Measurements from ENCODE around the gene FAM53B. TPM values are rescaled to one million over a fixed set of nuclear protein-coding genes. Genes with fewer than 3 reads are reported as not detected.

The FAM53B gene
- total RNA-seq, 2 experiments from 2014 or later = 33.5 to 45.5 TPM

- Mint-ChIP-seq H3K9me3 (ENCODE audit: low read depth) (no peaks in the 10 kb centered on the region), H3K27me3 (no peaks in the 10 kb centered on the region), H3K4me3 (no peak overlapping the region), H3K4me1 (peaks cover 75% of the 10 kb centered on the region), H3K27ac (peak overlapping the region; percentile 45), H3K36me3 (peaks cover 2% of the 10 kb centered on the region)
- ATAC-seq = no peak
- CTCF ChIA-PET = interaction anchor here (4.3 kb wide), 1 partner anchor 97 kb away, joined by 28 read pairs; no protein-coding TSS in a partner anchor
- no peak for DNase-seq
Observed at GRCh38 chr10:124644236-124644635, 99.9 kb downstream of the FAM53B start.

GRCh38 chr10:124643330-124644009 is 100.7 kb downstream of the FAM53B start:
- DNase-seq (no peak), ATAC-seq (no peak)
- Mint-ChIP-seq H3K4me3 (no peak overlapping the region), H3K36me3 (peaks cover 2% of the 10 kb centered on the region), H3K9me3 (ENCODE audit: low read depth) (no peaks in the 10 kb centered on the region), H3K4me1 (peaks cover 67% of the 10 kb centered on the region), H3K27ac (no peak overlapping the region), H3K27me3 (no peaks in the 10 kb centered on the region)
- CTCF ChIA-PET = interaction anchor here (0.9 to 4.3 kb wide), 3 partner anchors 11 to 98 kb away, joined by 3 to 28 read pairs (median 4); no protein-coding TSS in a partner anchor

GRCh38 chr10:124642088-124642710 is 102.0 kb downstream of the FAM53B start:
- CTCF ChIA-PET = interaction anchor here (0.9 to 4.3 kb wide), 2 partner anchors 10 to 99 kb away, joined by 3 to 28 read pairs; no protein-coding TSS in a partner anchor
- Mint-ChIP-seq H3K27ac (no peak overlapping the region), H3K9me3 (ENCODE audit: low read depth) (no peaks in the 10 kb centered on the region), H3K4me3 (no peak overlapping the region), H3K36me3 (peaks cover 6% of the 10 kb centered on the region), H3K27me3 (no peaks in the 10 kb centered on the region), H3K4me1 (peaks cover 65% of the 10 kb centered on the region)
- ATAC-seq = no peak
- no peak for DNase-seq

GRCh38 chr10:124641282-124642087 is 102.7 kb downstream of the FAM53B start:
- peaks cover 65% of the 10 kb centered on the region for H3K4me1 Mint-ChIP-seq
- no peak overlapping the region for H3K4me3 Mint-ChIP-seq
- H3K27ac Mint-ChIP-seq = peak overlapping the region; percentile 64
- DNase-seq (peak; percentile 56), ATAC-seq (peak; percentile 68)
- H3K36me3 Mint-ChIP-seq = peaks cover 6% of the 10 kb centered on the region
- H3K27me3 Mint-ChIP-seq = no peaks in the 10 kb centered on the region
- CTCF ChIA-PET = no interaction called here
- no peaks in the 10 kb centered on the region for H3K9me3 Mint-ChIP-seq (ENCODE audit: low read depth)

DNA sequence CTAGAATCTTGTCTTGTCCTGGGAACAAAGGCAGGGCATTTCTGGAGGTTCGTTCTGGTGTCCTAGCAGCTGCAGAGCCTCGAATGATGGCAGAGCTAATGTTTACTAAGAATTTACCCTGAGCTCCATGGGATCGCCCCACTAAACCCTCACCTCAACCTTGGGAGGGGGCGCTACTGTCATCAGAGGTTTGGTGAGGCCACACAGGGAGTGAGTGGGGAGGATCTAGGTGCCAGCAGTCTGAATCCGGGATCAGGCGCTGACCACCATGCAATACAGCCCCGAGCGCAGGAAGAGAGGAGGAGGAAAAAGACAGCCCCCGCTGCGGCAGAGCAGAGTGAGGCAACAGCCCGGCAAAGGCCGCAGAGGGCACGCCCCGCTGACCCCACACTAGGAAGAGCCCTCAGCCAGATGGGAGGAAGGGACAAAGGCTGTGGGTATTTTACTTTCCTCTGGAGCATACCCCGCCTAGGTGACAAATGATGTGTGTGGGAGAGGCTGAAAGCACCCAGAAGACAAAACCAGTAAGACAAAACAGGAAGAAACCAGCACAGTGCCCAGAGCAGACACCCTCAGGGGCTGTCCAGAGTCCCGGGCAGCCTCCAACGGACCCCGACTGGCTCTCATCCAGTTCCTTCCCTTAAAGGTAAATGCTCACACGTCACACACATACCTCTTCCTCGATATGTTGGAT is 103.5 kb downstream of the FAM53B start:
- H3K9me3 Mint-ChIP-seq (ENCODE audit: low read depth) = no peaks in the 10 kb centered on the region
- CTCF ChIA-PET = interaction anchor here (1.0 kb wide), 1 partner anchor 13 kb away, joined by 5 read pairs; no protein-coding TSS in a partner anchor
- peaks cover 10% of the 10 kb centered on the region for H3K36me3 Mint-ChIP-seq
- H3K4me3 Mint-ChIP-seq = no peak overlapping the region
- no peak for DNase-seq
- no peaks in the 10 kb centered on the region for H3K27me3 Mint-ChIP-seq
- no peak for ATAC-seq
- peaks cover 64% of the 10 kb centered on the region for H3K4me1 Mint-ChIP-seq
- H3K27ac Mint-ChIP-seq = peak overlapping the region; percentile 64

DNA sequence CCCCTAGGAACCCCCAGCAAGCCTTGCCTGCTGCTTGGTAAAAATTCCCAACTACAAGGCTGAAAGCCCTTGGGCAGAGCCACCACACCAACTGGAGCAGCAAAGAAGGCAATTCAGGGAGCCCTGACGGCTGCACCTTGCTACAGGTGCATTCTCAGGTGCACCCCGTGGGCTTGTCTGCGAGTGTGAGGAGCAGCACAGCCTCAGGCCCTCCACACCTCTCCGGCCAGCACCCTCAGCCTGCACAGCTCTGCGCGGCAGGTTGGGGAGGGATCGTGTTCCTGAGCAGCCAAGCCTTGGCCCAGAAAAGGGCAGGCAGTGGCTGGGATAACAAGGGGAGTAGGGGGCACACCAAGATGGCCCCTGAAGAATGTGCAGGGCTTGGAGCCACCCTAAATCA is 104.1 kb downstream of the FAM53B start:
- H3K4me1 Mint-ChIP-seq = peaks cover 61% of the 10 kb centered on the region

DNA sequence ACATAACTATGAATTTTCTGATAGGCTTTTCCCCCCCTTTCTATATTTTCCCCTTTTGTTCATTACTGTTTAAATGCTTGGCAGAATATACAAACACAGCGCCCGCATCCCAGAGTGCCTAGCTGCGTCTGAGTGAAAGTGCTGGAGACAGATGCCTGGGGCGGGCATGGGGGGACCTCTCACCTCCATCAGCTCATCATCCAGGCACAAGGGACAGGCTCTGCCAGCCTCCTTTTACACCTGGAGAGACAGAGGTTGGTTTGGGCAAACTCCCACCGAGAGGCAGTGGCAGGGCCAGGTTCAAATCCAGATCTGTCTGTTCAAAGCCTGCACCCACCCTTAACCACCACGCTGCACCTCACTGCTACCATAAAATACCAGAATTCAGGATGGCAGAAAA is 104.5 kb downstream of the FAM53B start:
- ATAC-seq (no peak), DNase-seq (no peak)
- Mint-ChIP-seq H3K36me3 (peaks cover 18% of the 10 kb centered on the region), H3K4me1 (peaks cover 59% of the 10 kb centered on the region), H3K27ac (no peak overlapping the region), H3K9me3 (ENCODE audit: low read depth) (no peaks in the 10 kb centered on the region), H3K27me3 (no peaks in the 10 kb centered on the region), H3K4me3 (no peak overlapping the region)
- CTCF ChIA-PET = interaction anchor here (0.8 to 1.0 kb wide), 2 partner anchors 12 to 49 kb away, joined by 4 to 5 read pairs; no protein-coding TSS in a partner anchor

More for the DNA sequence above, 104.1 kb downstream of the FAM53B start:
- no peak overlapping the region for H3K4me3 Mint-ChIP-seq
- DNase-seq (no peak), ATAC-seq (no peak)
- no peaks in the 10 kb centered on the region for H3K9me3 Mint-ChIP-seq (ENCODE audit: low read depth)
- CTCF ChIA-PET = interaction anchor here (0.8 to 1.0 kb wide), 2 partner anchors 13 to 49 kb away, joined by 4 to 5 read pairs; no protein-coding TSS in a partner anchor
- H3K36me3 Mint-ChIP-seq = peaks cover 16% of the 10 kb centered on the region
- no peaks in the 10 kb centered on the region for H3K27me3 Mint-ChIP-seq
- H3K27ac Mint-ChIP-seq = no peak overlapping the region

- ATAC-seq = no peak
- H3K27me3 Mint-ChIP-seq = no peaks in the 10 kb centered on the region
- H3K9me3 Mint-ChIP-seq (ENCODE audit: low read depth) = no peaks in the 10 kb centered on the region
- H3K4me3 Mint-ChIP-seq = no peak overlapping the region
- no peak for DNase-seq
- CTCF ChIA-PET = interaction anchor here (0.8 kb wide), 1 partner anchor 50 kb away, joined by 4 read pairs; no protein-coding TSS in a partner anchor
- no peak overlapping the region for H3K27ac Mint-ChIP-seq
- H3K4me1 Mint-ChIP-seq = peaks cover 55% of the 10 kb centered on the region
- H3K36me3 Mint-ChIP-seq = peaks cover 22% of the 10 kb centered on the region
Observed at GRCh38 chr10:124639206-124639605, 105.0 kb downstream of the FAM53B start.

DNA sequence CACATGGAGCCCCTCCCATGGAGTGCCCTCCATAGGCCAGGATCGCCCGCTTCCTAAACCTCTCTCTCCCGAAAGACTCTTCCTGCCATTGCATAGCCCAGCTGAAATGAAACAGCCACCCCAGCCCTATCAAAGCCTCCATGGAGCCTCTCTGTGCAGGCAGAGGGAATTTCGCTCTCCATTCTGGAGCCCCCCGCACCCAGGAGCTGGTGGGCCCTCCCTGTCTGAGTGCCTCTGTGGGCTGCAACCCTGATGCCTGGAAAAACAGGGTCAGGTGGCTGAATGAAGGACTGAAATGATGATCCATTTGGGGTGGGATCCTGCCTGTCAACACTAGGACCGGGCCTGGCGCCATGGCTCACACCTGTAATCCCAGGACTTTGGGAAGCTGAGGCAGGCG is 106.4 kb downstream of the FAM53B start:
- Mint-ChIP-seq H3K36me3 (peaks cover 29% of the 10 kb centered on the region), H3K4me3 (no peak overlapping the region), H3K27ac (no peak overlapping the region), H3K27me3 (no peaks in the 10 kb centered on the region), H3K4me1 (peaks cover 56% of the 10 kb centered on the region), H3K9me3 (ENCODE audit: low read depth) (no peaks in the 10 kb centered on the region)
- CTCF ChIA-PET = interaction anchor here (0.9 to 2.1 kb wide), 6 partner anchors 10 to 81 kb away, joined by 3 to 8 read pairs (median 4); no protein-coding TSS in a partner anchor
- DNase-seq = no peak
- ATAC-seq = no peak

GRCh38 chr10:124637091-124637700 is 107.0 kb downstream of the FAM53B start:
- DNase-seq (no peak), ATAC-seq (no peak)
- Mint-ChIP-seq H3K9me3 (ENCODE audit: low read depth) (no peaks in the 10 kb centered on the region), H3K36me3 (peaks cover 28% of the 10 kb centered on the region), H3K4me1 (peaks cover 52% of the 10 kb centered on the region), H3K27me3 (no peaks in the 10 kb centered on the region), H3K27ac (no peak overlapping the region), H3K4me3 (no peak overlapping the region)
- CTCF ChIA-PET = interaction anchor here (0.9 to 2.1 kb wide), 7 partner anchors 9 to 82 kb away, joined by 3 to 8 read pairs (median 3); no protein-coding TSS in a partner anchor

GRCh38 chr10:124636271-124636995 is 107.7 kb downstream of the FAM53B start:
- peak overlapping the region; percentile 46 for H3K27ac Mint-ChIP-seq
- ATAC-seq = peak; percentile 35
- H3K4me1 Mint-ChIP-seq = peaks cover 52% of the 10 kb centered on the region
- CTCF ChIA-PET = interaction anchor here (1.0 to 2.1 kb wide), 5 partner anchors 10 to 83 kb away, joined by 3 to 8 read pairs (median 4); no protein-coding TSS in a partner anchor
- H3K36me3 Mint-ChIP-seq = peaks cover 28% of the 10 kb centered on the region
- no peak overlapping the region for H3K4me3 Mint-ChIP-seq
- H3K9me3 Mint-ChIP-seq (ENCODE audit: low read depth) = no peaks in the 10 kb centered on the region
- DNase-seq = no peak
- H3K27me3 Mint-ChIP-seq = no peaks in the 10 kb centered on the region

GRCh38 chr10:124632566-124632965 is 111.6 kb downstream of the FAM53B start:
- H3K4me3 Mint-ChIP-seq = no peak overlapping the region
- no peak for ATAC-seq
- no peak overlapping the region for H3K27ac Mint-ChIP-seq
- CTCF ChIA-PET = interaction anchor here (0.6 to 5.2 kb wide), 8 partner anchors 10 to 113 kb away, joined by 3 to 29 read pairs (median 3); no protein-coding TSS in a partner anchor
- H3K4me1 Mint-ChIP-seq = peaks cover 40% of the 10 kb centered on the region
- DNase-seq = no peak
- H3K27me3 Mint-ChIP-seq = no peaks in the 10 kb centered on the region
- no peaks in the 10 kb centered on the region for H3K9me3 Mint-ChIP-seq (ENCODE audit: low read depth)
- peaks cover 27% of the 10 kb centered on the region for H3K36me3 Mint-ChIP-seq

Data from activated CD8-positive, alpha-beta memory T cell treated with anti-CD3 and anti-CD28 coated beads, Interleukin-2, amount 10 ng/mL, durations not matched to agents 7 days and 5 days (primary cell).